Esophagus muscularis mucosa (tissue), 3 donors: ENCODE data around the gene MYPN.

ENCODE experiments used
- POLR2A ChIP-seq: fragments of 450-650 bp; IDR thresholded peaks from one replicate; pipeline ENCODE4 v1.6.1; 2017; ENCODE audit warnings: antibody characterized with exemption, moderate library complexity, mild to moderate bottlenecking, low read depth
- TF ChIP-seq, protein P1 (sequence below), 3 experiments: fragments of 200-600 bp in 2 of 3; fragments of 450-650 bp in 1 of 3; sonication (generic) in 2 of 3; IDR thresholded peaks; one replicate each; pipeline ENCODE4 v1.5.1; 2017 to 2019; ENCODE audit warnings: antibody characterized with exemption in 3 of 3, mild to moderate bottlenecking in 2 of 3, moderate library complexity in 1 of 3

DNA sequence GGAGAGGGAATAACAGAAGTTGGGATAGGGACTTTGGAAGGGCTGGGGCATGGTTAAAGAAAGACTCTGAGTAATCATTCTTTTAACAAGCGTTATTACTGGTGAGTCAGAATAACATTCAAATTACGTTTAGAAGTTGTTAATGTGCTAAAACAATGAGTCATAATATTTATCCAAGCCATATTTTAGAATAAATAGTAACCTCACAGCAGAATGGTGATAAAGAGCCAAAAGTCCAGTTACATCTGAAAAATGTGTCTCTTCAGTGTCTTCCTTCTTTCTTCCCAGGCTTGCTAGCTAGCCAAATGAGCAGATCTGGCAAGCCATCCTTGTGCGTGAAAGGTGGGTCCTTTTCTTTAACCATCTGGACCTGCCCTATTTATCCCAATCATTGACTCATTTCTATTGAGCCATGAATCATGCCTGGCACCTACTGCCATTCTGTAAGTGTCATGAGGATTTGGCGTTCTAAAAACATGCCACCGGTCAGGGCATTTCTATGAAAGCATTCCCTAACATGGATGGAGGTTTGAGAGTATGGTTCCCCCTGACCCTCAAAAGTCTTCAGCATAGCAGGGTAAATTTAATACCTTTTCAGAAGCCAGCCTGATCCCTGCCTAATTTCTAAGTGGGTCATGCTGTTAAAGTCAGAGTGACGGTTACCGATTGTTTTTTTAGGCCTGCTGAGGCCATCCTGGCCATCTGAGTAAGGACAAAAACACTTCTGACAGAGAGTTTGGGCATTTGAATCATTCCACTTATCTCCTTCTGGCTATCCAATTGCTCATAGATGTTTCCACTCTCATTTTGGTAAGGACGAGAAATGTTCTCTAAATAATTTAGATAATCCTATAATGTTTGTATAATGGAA, 26.9 kb downstream of the MYPN start:
- TF ChIP-seq, protein P1, sequence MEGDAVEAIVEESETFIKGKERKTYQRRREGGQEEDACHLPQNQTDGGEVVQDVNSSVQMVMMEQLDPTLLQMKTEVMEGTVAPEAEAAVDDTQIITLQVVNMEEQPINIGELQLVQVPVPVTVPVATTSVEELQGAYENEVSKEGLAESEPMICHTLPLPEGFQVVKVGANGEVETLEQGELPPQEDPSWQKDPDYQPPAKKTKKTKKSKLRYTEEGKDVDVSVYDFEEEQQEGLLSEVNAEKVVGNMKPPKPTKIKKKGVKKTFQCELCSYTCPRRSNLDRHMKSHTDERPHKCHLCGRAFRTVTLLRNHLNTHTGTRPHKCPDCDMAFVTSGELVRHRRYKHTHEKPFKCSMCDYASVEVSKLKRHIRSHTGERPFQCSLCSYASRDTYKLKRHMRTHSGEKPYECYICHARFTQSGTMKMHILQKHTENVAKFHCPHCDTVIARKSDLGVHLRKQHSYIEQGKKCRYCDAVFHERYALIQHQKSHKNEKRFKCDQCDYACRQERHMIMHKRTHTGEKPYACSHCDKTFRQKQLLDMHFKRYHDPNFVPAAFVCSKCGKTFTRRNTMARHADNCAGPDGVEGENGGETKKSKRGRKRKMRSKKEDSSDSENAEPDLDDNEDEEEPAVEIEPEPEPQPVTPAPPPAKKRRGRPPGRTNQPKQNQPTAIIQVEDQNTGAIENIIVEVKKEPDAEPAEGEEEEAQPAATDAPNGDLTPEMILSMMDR (IDR thresholded peaks at IDR 0.05) = no peak
- TF ChIP-seq POLR2A = no peak
